ENCODE results near the gene TTLL10. TPM values are rescaled to one million over a fixed set of nuclear protein-coding genes. Genes with fewer than 3 reads are reported as not detected.

The TTLL10 gene
- polyA plus RNA-seq, 1 of the 3 experiments (the other 2 are of a cell fraction), result not detected

DNA sequence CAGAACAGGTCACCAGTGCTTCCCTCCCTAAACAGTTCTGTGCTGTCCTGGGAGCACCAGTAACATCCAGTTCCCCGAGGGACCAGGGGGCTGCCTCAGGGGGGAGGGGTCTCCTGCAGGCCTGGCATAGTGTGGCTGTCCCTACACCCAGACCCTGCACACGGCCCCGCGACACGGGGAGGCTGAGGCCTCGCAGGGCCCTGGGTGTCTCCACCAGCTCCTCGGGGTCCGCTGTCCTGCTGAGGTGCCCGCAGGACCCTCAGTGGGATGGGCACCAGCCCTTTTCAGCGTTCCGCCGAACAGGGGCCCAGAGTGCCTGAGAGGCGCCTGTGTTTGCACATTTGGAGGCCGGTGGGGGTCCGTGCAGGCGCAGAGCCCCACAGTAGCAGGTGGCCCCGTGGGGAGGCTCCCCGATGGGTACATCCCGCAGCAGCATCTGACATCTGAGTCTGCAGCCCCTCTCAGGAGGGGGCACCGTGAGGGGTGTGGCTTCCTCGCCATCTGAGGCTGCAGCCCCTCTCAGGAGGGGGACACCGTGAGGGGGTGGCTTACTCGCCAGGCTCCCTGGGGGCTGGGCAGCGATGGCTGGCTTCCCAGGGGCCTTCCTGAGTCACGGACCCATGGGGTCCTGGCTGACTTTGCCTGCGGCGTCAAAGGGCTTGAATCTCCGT, 39.2 kb upstream of the TTLL10 start:
- CTCF ChIA-PET, result no interaction called here
- POLR2A ChIA-PET, result no interaction called here
- Histone ChIP-seq H3K4me1 (ENCODE audit: control insufficient read depth in 1 of 2, insufficient read depth in 2 of 2, low read depth in 1 of 2, low read length in 1 of 2) (no peaks in the 10 kb centered on the region), H3K9me3 (no peaks in the 10 kb centered on the region), H3K79me2 (ENCODE audit: insufficient read depth) (no peaks in the 10 kb centered on the region), H3K4me3 (ENCODE audit: low read depth in 2 of 2, low read length in 1 of 2) (no peak overlapping the region), H3K27ac (ENCODE audit: low read depth in 2 of 2, low read length in 1 of 2) (no peak overlapping the region), H4K20me1 (ENCODE audit: insufficient read depth) (no peaks in the 10 kb centered on the region), H3F3A (replicated peaks; ENCODE audit: insufficient read depth) (no peaks in the 10 kb centered on the region), H3K27me3 (ENCODE audit: insufficient read depth) (no peaks in the 10 kb centered on the region), H3K4me2 (no peak overlapping the region), H3K9me2 (no peaks in the 10 kb centered on the region), H2AFZ (ENCODE audit: low read depth) (no peak overlapping the region), H3K36me3 (replicated peaks in 1 of 2; ENCODE audit: control insufficient read depth in 1 of 2, insufficient read depth in 2 of 2, low read length in 1 of 2) (no peaks in the 10 kb centered on the region), H3K9ac (no peak overlapping the region)
- DNase-seq, result no peak
- WGBS (ENCODE audit: low lambda C conversion rate), result 81% methylated on average over 5 of the region's 28 CpGs
- no peak for TF ChIP-seq RCOR1 (IDR thresholded peaks at IDR 0.05; ENCODE audit: low read length)
- TF ChIP-seq RXRA (IDR thresholded peaks at IDR 0.05; ENCODE audit: borderline replicate concordance, low read depth), result no peak
- TF ChIP-seq, protein P1, sequence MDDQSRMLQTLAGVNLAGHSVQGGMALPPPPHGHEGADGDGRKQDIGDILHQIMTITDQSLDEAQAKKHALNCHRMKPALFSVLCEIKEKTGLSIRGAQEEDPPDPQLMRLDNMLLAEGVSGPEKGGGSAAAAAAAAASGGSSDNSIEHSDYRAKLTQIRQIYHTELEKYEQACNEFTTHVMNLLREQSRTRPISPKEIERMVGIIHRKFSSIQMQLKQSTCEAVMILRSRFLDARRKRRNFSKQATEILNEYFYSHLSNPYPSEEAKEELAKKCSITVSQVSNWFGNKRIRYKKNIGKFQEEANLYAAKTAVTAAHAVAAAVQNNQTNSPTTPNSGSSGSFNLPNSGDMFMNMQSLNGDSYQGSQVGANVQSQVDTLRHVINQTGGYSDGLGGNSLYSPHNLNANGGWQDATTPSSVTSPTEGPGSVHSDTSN (IDR thresholded peaks at IDR 0.05), result no peak
- no peak for TF ChIP-seq MXI1 (IDR thresholded peaks at IDR 0.05; ENCODE audit: low read depth, low read length)
- TF ChIP-seq SMC3 (IDR thresholded peaks at IDR 0.05; ENCODE audit: low read depth, low read length), result no peak
- TF ChIP-seq FOXJ3 (CRISPR knock-in tag; IDR thresholded peaks at IDR 0.05), result no peak
- TF ChIP-seq, protein P2, sequence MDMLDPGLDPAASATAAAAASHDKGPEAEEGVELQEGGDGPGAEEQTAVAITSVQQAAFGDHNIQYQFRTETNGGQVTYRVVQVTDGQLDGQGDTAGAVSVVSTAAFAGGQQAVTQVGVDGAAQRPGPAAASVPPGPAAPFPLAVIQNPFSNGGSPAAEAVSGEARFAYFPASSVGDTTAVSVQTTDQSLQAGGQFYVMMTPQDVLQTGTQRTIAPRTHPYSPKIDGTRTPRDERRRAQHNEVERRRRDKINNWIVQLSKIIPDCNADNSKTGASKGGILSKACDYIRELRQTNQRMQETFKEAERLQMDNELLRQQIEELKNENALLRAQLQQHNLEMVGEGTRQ (IDR thresholded peaks at IDR 0.05; ENCODE audit: borderline replicate concordance, low read depth, low read length), result no peak
- no peak for TF ChIP-seq GATA2 (CRISPR knock-in tag; IDR thresholded peaks at IDR 0.05)

DNA sequence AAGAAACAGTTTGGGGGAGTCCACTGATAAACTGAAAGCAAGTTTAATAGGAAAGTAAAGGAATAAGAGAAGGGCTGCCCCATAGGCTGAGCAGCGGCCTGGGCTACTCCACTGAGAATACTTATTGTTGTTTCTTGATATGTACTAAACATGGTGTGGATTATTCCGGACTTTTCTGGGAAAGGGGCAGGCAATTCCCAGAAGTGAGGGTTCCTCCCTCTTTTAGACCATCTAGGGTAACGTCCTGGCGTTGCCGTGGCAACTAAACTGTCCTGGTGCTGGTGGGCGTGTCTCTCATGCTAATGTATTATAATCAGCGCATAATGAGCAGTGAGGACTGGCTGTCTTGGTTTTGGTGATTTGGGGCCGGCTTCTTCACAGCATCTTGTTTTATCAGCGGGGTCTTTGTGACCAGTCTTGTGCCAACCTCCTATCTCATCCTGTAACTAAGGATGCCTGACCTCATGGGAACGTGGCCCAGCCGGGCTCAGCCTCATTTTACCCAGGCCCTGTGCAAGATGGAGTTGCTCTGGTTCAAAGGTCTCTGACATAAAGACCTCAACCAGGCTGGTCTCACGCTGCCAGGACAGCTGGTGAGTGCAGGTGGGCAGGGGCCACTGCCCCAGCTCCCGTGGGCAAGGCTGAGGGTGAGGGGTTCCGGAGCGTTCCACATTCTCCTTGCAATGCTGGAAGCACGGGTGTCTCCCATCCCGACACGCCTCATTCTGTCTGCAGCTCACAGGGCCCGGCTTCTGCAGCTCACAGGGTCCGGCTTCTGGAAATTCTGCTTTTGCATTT, 38.1 kb upstream of the TTLL10 start:
- H2AFZ ChIP-seq (ENCODE audit: low read depth), result no peak overlapping the region
- H3K36me3 ChIP-seq (replicated peaks in 1 of 2; ENCODE audit: control insufficient read depth in 1 of 2, insufficient read depth in 2 of 2, low read length in 1 of 2), result no peaks in the 10 kb centered on the region
- H3K27me3 ChIP-seq (ENCODE audit: insufficient read depth), result no peaks in the 10 kb centered on the region
- H4K20me1 ChIP-seq (ENCODE audit: insufficient read depth), result no peaks in the 10 kb centered on the region
- ChIA-PET CTCF (interaction anchor here (1.1 kb wide), 1 partner anchor 21 kb away, joined by 3 read pairs; no protein-coding TSS in a partner anchor), POLR2A (no interaction called here)
- no peak for DNase-seq
- 82% methylated on average over 12 of the region's 20 CpGs for WGBS (ENCODE audit: low lambda C conversion rate)
- no peak overlapping the region for H3K9ac ChIP-seq
- H3K4me3 ChIP-seq (ENCODE audit: low read depth in 2 of 2, low read length in 1 of 2), result no peak overlapping the region
- no peaks in the 10 kb centered on the region for H3K9me3 ChIP-seq
- H3K4me2 ChIP-seq, result no peak overlapping the region
- H3K9me2 ChIP-seq, result no peaks in the 10 kb centered on the region
- no peaks in the 10 kb centered on the region for H3K79me2 ChIP-seq (ENCODE audit: insufficient read depth)
- H3K27ac ChIP-seq (ENCODE audit: low read depth in 2 of 2, low read length in 1 of 2), result no peak overlapping the region
- no peaks in the 10 kb centered on the region for H3K4me1 ChIP-seq (ENCODE audit: control insufficient read depth in 1 of 2, insufficient read depth in 2 of 2, low read depth in 1 of 2, low read length in 1 of 2)
- H3F3A ChIP-seq (replicated peaks; ENCODE audit: insufficient read depth), result no peaks in the 10 kb centered on the region
- TF ChIP-seq NFIC (IDR thresholded peaks at IDR 0.05; ENCODE audit: borderline replicate concordance) (no peak), RXRA (IDR thresholded peaks at IDR 0.05; ENCODE audit: borderline replicate concordance, low read depth) (no peak), RFX5 (IDR thresholded peaks at IDR 0.05; ENCODE audit: low read length) (no peak), RAD21 (IDR thresholded peaks at IDR 0.05; ENCODE audit: low read length) (no peak), GABPA (IDR thresholded peaks at IDR 0.05; ENCODE audit: low read depth) (no peak), FOSL2 (IDR thresholded peaks at IDR 0.05; ENCODE audit: borderline replicate concordance, low read depth) (no peak), SMC3 (IDR thresholded peaks at IDR 0.05; ENCODE audit: low read depth, low read length) (no peak), JUND (IDR thresholded peaks at IDR 0.05) (no peak), GATA2 (CRISPR knock-in tag; IDR thresholded peaks at IDR 0.05) (no peak), MXI1 (IDR thresholded peaks at IDR 0.05; ENCODE audit: low read depth, low read length) (no peak)
- TF ChIP-seq, protein P3, sequence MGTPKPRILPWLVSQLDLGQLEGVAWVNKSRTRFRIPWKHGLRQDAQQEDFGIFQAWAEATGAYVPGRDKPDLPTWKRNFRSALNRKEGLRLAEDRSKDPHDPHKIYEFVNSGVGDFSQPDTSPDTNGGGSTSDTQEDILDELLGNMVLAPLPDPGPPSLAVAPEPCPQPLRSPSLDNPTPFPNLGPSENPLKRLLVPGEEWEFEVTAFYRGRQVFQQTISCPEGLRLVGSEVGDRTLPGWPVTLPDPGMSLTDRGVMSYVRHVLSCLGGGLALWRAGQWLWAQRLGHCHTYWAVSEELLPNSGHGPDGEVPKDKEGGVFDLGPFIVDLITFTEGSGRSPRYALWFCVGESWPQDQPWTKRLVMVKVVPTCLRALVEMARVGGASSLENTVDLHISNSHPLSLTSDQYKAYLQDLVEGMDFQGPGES (IDR thresholded peaks at IDR 0.05; ENCODE audit: low read depth, low read length), result no peak
- TF ChIP-seq, protein P2 (IDR thresholded peaks at IDR 0.05; ENCODE audit: borderline replicate concordance, low read depth, low read length), result no peak

Measured in SK-N-SH (cell line).